Epithelial cell of proximal tubule (primary cell): ENCODE data around the gene TTL. TPM values are rescaled to one million over a fixed set of nuclear protein-coding genes. Genes with fewer than 3 reads are reported as not detected.
A peak's percentile ranks its signal among the peaks of the same experiment; 100 is the strongest.
"Not testable (repeated sequence)": the region's sequence is repeated elsewhere in the genome, so short reads cannot be mapped to it uniquely, and the experiment has no call there.

Experiments used
- DNase-seq: peaks from one replicate; pipeline ENCODE4 v3.0.0-alpha.2; 2011; ENCODE audit warnings: low read depth
- H3K4me3 ChIP-seq: 2 replicates; pipeline ENCODE4 v1.5.1; 2011; ENCODE audit warnings: low read depth, mild to moderate bottlenecking, low read length
- total RNA-seq: library from RNA; depleted of rRNA; stranded (reverse); fragments of >200 nt; gene quantifications from 2 replicates; pipeline ENCODE4 v1.2.3, GENCODE V29; 2015
- TF ChIP-seq, protein P1 (sequence below): conservative IDR thresholded peaks from 2 replicates; pipeline ENCODE4 v1.5.1; 2012; ENCODE audit warnings: low read depth, mild to moderate bottlenecking, low read length

Gene TTL
- total RNA-seq, 1 donor from 2014 or later = 42.3 TPM

GRCh38 chr2:112530728-112531127, 48.8 kb downstream of the TTL start:
- TF ChIP-seq, protein P1, sequence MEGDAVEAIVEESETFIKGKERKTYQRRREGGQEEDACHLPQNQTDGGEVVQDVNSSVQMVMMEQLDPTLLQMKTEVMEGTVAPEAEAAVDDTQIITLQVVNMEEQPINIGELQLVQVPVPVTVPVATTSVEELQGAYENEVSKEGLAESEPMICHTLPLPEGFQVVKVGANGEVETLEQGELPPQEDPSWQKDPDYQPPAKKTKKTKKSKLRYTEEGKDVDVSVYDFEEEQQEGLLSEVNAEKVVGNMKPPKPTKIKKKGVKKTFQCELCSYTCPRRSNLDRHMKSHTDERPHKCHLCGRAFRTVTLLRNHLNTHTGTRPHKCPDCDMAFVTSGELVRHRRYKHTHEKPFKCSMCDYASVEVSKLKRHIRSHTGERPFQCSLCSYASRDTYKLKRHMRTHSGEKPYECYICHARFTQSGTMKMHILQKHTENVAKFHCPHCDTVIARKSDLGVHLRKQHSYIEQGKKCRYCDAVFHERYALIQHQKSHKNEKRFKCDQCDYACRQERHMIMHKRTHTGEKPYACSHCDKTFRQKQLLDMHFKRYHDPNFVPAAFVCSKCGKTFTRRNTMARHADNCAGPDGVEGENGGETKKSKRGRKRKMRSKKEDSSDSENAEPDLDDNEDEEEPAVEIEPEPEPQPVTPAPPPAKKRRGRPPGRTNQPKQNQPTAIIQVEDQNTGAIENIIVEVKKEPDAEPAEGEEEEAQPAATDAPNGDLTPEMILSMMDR = no peak
- DNase-seq = no peak

DNA sequence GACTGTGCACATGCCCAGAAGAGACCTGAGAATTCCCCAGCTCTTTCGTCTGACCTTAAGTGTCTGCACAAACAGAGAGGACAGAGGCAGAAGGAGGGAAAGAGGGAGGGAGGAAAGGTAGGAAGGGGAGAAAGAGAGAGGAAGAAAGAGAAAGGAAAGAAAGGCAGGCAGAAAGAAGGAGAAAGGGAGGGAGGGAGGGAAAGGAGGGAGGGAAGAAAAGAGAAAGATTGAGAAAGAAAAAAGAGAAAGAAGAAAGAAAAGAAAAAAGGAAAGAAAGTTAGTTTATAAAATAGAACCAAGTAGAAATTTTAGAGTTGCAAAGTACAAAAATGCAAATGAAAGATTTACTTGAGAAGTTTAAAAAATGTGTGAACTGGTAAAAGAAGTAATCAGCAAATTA, 52.9 kb downstream of the TTL start:
- no peak for DNase-seq
- no peak overlapping the region for H3K4me3 ChIP-seq
- TF ChIP-seq, protein P1 = no peak

More at GRCh38 chr2:112530728-112531127, 48.8 kb downstream of the TTL start:
- no peak overlapping the region for H3K4me3 ChIP-seq

DNA sequence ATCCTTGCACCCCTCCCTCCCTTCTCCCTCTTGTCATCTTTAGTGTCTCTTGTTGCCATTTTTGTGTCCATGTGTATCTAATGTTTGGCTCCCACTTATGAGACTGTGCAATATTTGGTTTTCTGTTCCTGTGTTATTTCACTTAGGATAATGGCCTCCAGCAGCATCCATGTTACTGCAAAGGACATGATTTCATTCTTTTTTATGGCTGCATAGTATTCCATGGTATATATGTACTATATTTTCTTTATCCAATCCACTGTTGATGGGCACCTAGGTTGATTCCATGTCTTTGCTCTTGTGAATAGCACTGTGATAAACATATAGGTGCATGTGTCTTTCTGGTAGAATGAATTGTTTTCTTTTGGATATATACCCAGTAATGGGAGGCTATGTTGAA, 54.7 kb downstream of the TTL start:
- DNase-seq, H3K4me3 ChIP-seq: not testable (repeated sequence)

GRCh38 chr2:112539306-112539705, 57.4 kb downstream of the TTL start:
- TF ChIP-seq, protein P1 = no peak
- DNase-seq = no peak
- no peak overlapping the region for H3K4me3 ChIP-seq

GRCh38 chr2:112540906-112541305, 59.0 kb downstream of the TTL start:
- H3K4me3 ChIP-seq = no peak overlapping the region
- TF ChIP-seq, protein P1 = no peak
- DNase-seq = no peak

DNA sequence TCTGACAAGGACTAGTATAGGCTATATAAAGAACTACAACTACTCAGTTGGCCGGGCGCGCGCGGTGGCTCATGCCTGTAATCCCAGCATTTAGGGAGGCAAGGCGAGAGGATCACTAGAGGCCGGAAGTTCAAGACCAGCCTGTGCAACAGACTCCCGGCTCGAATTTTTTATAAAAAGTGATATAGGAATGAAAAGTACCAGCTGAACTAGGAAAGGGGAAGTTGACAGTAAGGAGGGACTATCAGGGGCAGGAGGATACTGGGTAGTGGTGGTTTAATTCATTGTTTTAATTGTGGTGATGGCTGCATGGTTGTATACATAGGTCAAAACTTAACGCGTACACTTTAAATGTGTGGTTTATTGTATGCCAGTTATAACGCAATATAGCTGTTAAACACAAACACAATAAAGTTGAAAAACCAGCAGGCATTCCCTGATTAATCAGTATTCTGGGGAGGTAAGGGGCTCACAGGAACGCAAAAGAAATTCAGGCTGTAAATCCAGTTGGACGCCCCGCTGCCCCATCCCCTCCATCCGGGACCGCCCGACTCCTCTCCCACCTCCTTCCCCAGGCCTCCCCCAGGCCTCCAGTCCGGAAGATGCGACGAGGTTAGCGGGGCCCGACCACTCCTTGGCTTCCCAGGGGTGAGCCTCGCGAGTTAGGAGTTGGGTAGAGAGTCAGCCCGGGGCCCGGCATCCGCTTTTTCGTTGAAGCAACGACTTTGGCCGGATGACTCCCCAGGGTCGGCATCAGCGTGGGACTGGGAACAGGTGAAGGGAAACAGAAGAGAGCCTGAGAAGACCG, 59.6 kb downstream of the TTL start:
- TF ChIP-seq, protein P1 = no peak
- peak overlapping the region; percentile 90 for H3K4me3 ChIP-seq
- DNase-seq = no peak

DNA sequence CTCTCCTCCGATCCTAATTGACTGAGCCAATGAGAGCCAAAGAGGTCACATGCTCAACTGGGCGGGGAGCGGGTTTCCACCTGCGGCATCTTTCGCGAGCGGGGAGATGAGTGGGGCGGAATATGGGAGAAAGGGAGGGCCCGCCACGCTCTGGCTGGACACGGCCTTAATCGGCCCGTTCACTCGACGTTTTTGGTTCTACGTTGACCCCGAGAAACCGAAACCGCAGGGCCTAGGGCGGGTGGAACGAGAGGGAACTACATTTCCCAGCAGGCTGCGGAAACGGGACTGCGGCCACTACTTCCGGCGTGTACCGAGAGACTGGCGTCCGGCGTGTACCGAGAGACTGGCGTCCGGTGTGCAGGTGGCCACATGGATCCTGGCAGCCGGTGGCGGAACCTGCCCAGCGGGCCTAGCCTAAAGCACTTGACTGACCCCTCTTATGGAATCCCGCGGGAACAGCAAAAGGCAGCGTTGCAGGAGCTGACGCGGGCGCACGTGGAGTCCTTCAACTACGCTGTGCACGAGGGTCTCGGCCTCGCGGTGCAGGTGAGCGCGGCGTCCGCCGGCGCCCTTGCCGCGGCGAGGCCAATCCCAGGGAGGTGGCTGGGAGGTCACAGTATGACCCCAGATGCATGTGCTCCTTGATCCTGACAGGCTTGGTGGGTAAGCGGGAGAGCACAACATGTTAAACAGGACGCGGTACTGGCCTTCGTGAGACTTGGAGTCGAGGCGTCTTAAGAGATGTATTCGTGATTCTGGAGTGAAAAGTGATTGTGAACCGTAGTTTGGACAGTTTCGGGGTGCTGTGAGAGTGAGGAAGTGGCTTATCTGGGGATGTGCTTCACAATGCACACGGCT, 60.4 kb downstream of the TTL start, which contains the start of gene POLR1B:
TSS of gene POLR1B (plus strand) at position 343 of the 861 bp plus-strand sequence. CDS start at position 373, 30 bp downstream.
- H3K4me3 ChIP-seq = peak within 1 kb of the TSS; percentile 90
- TF ChIP-seq, protein P1 = no peak
- DNase-seq = no peak
